Measurements from ENCODE around the gene ASCC3. TPM values are rescaled to one million over a fixed set of nuclear protein-coding genes. Genes with fewer than 3 reads are reported as not detected.
A peak's percentile ranks its signal among the peaks of the same experiment; 100 is the strongest.

Gene ASCC3
- total and polyA plus RNA-seq, 2 experiments from 2014 or later = 34.0 to 77.6 TPM

GRCh38 chr6:100479179-100480035 is 401.7 kb downstream of the ASCC3 start:
- WGBS (ENCODE audit: low lambda C conversion rate, missing lambda C conversion rate) = 58% methylated on average over 3 of the region's 3 CpGs
- Histone ChIP-seq H3K27ac (no peak overlapping the region), H3K4me3 (no peak overlapping the region), H4K20me1 (ENCODE audit: insufficient read depth, poor library complexity, severe bottlenecking) (no peaks in the 10 kb centered on the region), H3K9me2 (replicated peaks; ENCODE audit: insufficient read depth) (no peaks in the 10 kb centered on the region), H2AFZ (no peak overlapping the region), H3K79me2 (no peaks in the 10 kb centered on the region), H3K36me3 (replicated peaks; ENCODE audit: insufficient read depth, low read depth) (no peaks in the 10 kb centered on the region), H3K4me1 (ENCODE audit: insufficient read depth) (no peaks in the 10 kb centered on the region), H3K4me2 (no peak overlapping the region), H3K9me3 (ENCODE audit: low read depth) (no peaks in the 10 kb centered on the region), H3K27me3 (peaks cover 7% of the 10 kb centered on the region)
- no peak for TF ChIP-seq EZH2phosphoT487 (IDR thresholded peaks at IDR 0.05; ENCODE audit: low read depth, severe bottlenecking, unreplicated experiment)
- TF ChIP-seq, protein P1, sequence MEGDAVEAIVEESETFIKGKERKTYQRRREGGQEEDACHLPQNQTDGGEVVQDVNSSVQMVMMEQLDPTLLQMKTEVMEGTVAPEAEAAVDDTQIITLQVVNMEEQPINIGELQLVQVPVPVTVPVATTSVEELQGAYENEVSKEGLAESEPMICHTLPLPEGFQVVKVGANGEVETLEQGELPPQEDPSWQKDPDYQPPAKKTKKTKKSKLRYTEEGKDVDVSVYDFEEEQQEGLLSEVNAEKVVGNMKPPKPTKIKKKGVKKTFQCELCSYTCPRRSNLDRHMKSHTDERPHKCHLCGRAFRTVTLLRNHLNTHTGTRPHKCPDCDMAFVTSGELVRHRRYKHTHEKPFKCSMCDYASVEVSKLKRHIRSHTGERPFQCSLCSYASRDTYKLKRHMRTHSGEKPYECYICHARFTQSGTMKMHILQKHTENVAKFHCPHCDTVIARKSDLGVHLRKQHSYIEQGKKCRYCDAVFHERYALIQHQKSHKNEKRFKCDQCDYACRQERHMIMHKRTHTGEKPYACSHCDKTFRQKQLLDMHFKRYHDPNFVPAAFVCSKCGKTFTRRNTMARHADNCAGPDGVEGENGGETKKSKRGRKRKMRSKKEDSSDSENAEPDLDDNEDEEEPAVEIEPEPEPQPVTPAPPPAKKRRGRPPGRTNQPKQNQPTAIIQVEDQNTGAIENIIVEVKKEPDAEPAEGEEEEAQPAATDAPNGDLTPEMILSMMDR (IDR thresholded peaks at IDR 0.05; ENCODE audit: poor library complexity) = peak; percentile 79
- peak; percentile 63 for DNase-seq (ENCODE audit: low spot score)

DNA sequence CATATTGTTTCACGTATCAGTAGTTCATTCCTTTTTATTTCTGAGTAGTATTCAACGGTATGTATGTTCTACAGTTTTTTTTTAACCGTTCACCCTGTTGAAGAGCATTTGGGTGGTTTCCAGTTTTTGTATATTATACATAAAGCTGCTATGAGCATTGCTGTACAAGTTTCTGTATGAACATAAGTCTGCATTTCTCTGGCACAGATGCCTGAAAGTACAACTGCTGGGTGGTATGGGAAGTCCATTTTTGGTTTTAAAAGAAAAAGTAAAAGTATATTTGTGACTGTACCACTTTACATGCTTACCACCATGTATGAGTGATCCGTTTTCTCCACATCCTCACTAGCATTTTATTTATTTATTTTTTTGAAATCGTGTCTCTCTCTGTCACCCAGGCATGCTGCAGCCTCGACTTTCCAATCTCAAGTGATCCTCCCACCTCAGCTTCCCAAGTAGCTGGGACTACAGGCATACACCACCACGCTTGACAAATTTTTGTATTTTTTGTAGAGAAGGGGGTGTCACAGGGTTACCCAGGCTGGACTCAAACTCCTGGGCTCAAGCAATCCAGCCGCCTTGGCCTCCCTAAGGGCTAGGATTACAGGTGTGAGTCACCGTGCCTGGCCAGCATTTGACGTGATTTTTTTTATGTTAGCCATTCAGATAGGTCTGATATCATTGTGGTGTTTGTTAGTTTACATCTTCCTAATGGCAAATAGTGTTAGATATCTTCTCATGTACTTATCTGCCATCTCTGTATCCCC is 405.4 kb downstream of the ASCC3 start:
- H3K4me2 ChIP-seq = no peak overlapping the region
- H3K79me2 ChIP-seq = no peaks in the 10 kb centered on the region
- no peaks in the 10 kb centered on the region for H3K36me3 ChIP-seq (replicated peaks; ENCODE audit: insufficient read depth, low read depth)
- H3K27me3 ChIP-seq = peaks cover 44% of the 10 kb centered on the region
- H3K4me1 ChIP-seq (ENCODE audit: insufficient read depth) = no peaks in the 10 kb centered on the region
- no peaks in the 10 kb centered on the region for H4K20me1 ChIP-seq (ENCODE audit: insufficient read depth, poor library complexity, severe bottlenecking)
- TF ChIP-seq EZH2 (IDR thresholded peaks at IDR 0.05; ENCODE audit: borderline replicate concordance) = no peak
- TF ChIP-seq, protein P1 (IDR thresholded peaks at IDR 0.05; ENCODE audit: poor library complexity) = no peak
- no peak for TF ChIP-seq EZH2phosphoT487 (IDR thresholded peaks at IDR 0.05; ENCODE audit: low read depth, severe bottlenecking, unreplicated experiment)
- H2AFZ ChIP-seq = no peak overlapping the region
- H3K4me3 ChIP-seq = no peak overlapping the region
- no peaks in the 10 kb centered on the region for H3K9me2 ChIP-seq (replicated peaks; ENCODE audit: insufficient read depth)
- no peak for DNase-seq (ENCODE audit: low spot score)
- no peaks in the 10 kb centered on the region for H3K9me3 ChIP-seq (ENCODE audit: low read depth)
- H3K27ac ChIP-seq = no peak overlapping the region
- WGBS (ENCODE audit: low lambda C conversion rate, missing lambda C conversion rate) = 79% methylated on average over 10 of the region's 10 CpGs

DNA sequence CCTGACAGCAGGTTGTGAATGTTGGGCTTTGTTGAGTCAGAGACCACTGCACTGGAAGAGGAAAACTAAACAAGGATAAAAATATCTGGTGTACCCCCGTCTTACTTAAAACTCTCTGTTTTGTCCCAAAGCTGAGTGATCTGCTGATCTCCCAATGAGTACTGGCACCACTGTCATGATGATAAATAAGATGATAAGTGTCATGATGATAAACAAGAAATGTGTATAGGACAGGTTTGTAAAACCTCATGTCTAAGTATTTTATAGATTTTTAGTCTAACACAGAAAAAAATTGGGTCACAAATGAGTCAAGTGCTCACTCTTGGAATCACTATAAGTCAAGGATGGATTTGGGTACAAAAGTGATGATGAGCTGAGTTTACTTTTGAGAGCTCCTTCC is 407.9 kb downstream of the ASCC3 start:
- TF ChIP-seq, protein P1 (IDR thresholded peaks at IDR 0.05; ENCODE audit: poor library complexity) = no peak
- TF ChIP-seq EZH2phosphoT487 (IDR thresholded peaks at IDR 0.05; ENCODE audit: low read depth, severe bottlenecking, unreplicated experiment) = no peak
- no peak overlapping the region for H3K4me3 ChIP-seq
- no peak overlapping the region for H3K4me2 ChIP-seq
- no peak overlapping the region for H2AFZ ChIP-seq
- no peaks in the 10 kb centered on the region for H3K79me2 ChIP-seq
- H4K20me1 ChIP-seq (ENCODE audit: insufficient read depth, poor library complexity, severe bottlenecking) = no peaks in the 10 kb centered on the region
- H3K9me2 ChIP-seq (replicated peaks; ENCODE audit: insufficient read depth) = no peaks in the 10 kb centered on the region
- H3K27me3 ChIP-seq = peaks cover 70% of the 10 kb centered on the region
- no peaks in the 10 kb centered on the region for H3K9me3 ChIP-seq (ENCODE audit: low read depth)
- H3K27ac ChIP-seq = no peak overlapping the region
- no peaks in the 10 kb centered on the region for H3K36me3 ChIP-seq (replicated peaks; ENCODE audit: insufficient read depth, low read depth)
- 68% methylated on average over 1 of the region's 1 CpG for WGBS (ENCODE audit: low lambda C conversion rate, missing lambda C conversion rate)
- DNase-seq (ENCODE audit: low spot score) = no peak
- no peaks in the 10 kb centered on the region for H3K4me1 ChIP-seq (ENCODE audit: insufficient read depth)

All from hepatocyte (in vitro differentiated cells).